B cell (primary cell): ENCODE measurements around the gene MED20.

ENCODE experiments used
- EZH2 ChIP-seq: IDR thresholded peaks from 2 replicates; pipeline ENCODE4 v1.6.1; 2012; ENCODE audit warnings: borderline replicate concordance, low read depth, mild to moderate bottlenecking, moderate library complexity, low read length; ENCODE audit not compliant: insufficient read depth, poor library complexity, severe bottlenecking
- TF ChIP-seq, protein P1 (sequence below): fragments of 200-600 bp; IDR thresholded peaks from one replicate; pipeline ENCODE4 v1.8.0; 2022; ENCODE audit warnings: antibody characterized with exemption, mild to moderate bottlenecking

DNA sequence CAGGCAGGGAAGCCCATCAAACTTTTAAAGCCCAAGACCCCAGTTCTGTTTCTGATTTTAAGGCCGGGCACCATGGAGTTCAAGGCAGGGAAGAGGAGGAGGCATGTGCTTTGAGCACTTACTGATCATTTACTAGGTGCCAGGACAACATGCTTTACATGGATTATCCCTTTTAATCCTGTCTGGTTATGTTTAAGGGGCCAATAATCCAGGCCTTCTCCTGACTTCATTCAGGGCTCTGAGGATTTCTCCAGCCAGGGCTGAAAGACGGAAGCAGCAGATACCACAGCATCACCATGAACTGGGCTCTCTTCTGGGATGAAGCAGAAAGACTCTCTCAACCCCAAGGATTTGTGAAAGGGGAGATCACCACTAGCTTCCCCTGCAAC is 16.5 kb upstream of the MED20 start:
- TF ChIP-seq, protein P1, sequence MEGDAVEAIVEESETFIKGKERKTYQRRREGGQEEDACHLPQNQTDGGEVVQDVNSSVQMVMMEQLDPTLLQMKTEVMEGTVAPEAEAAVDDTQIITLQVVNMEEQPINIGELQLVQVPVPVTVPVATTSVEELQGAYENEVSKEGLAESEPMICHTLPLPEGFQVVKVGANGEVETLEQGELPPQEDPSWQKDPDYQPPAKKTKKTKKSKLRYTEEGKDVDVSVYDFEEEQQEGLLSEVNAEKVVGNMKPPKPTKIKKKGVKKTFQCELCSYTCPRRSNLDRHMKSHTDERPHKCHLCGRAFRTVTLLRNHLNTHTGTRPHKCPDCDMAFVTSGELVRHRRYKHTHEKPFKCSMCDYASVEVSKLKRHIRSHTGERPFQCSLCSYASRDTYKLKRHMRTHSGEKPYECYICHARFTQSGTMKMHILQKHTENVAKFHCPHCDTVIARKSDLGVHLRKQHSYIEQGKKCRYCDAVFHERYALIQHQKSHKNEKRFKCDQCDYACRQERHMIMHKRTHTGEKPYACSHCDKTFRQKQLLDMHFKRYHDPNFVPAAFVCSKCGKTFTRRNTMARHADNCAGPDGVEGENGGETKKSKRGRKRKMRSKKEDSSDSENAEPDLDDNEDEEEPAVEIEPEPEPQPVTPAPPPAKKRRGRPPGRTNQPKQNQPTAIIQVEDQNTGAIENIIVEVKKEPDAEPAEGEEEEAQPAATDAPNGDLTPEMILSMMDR: no peak
- TF ChIP-seq EZH2: no peak
